Activated CD8-positive, alpha-beta memory T cell treated with anti-CD3 and anti-CD28 coated beads for 48 hours (primary cell): Measurements from ENCODE around the gene UBAC1.
"Not testable (repeated sequence)": the region's sequence is repeated elsewhere in the genome, so short reads cannot be mapped to it uniquely, and the experiment has no call there.

Experiments
- DNase-seq, 3 experiments: peaks; one replicate each; pipeline ENCODE4 v3.0.0-alpha.2; 2020; ENCODE audit warnings: low read depth in 2 of 3, low spot score in 2 of 3

The UBAC1 gene

GRCh38 chr9:135923508-135923907 lies 37.7 kb downstream of the UBAC1 start:
- no peak for DNase-seq

- no peak for DNase-seq
These were observed 39.3 kb downstream of the UBAC1 start for GRCh38 chr9:135921749-135922310.

GRCh38 chr9:135920973-135921585 lies 40.1 kb downstream of the UBAC1 start:
- no peak for DNase-seq

GRCh38 chr9:135920256-135920930 lies 40.8 kb downstream of the UBAC1 start:
- no peak for DNase-seq

GRCh38 chr9:135919318-135919890 lies 41.8 kb downstream of the UBAC1 start:
- no peak for DNase-seq

GRCh38 chr9:135916227-135916626 lies 44.9 kb downstream of the UBAC1 start:
- DNase-seq = not testable (repeated sequence)

- DNase-seq = no peak
These were observed 46.3 kb downstream of the UBAC1 start for GRCh38 chr9:135914921-135915320.

- DNase-seq = not testable (repeated sequence)
These were observed 49.9 kb downstream of the UBAC1 start for GRCh38 chr9:135911233-135911632.

GRCh38 chr9:135910757-135911156 lies 50.4 kb downstream of the UBAC1 start:
- DNase-seq = no peak

GRCh38 chr9:135910216-135910615 lies 51.0 kb downstream of the UBAC1 start:
- DNase-seq = no peak

- no peak for DNase-seq
These were observed 51.8 kb downstream of the UBAC1 start for GRCh38 chr9:135909371-135909770.

GRCh38 chr9:135908754-135909204 lies 52.4 kb downstream of the UBAC1 start:
- DNase-seq = no peak

GRCh38 chr9:135908093-135908753 lies 53.0 kb downstream of the UBAC1 start:
- no peak for DNase-seq

GRCh38 chr9:135907431-135908092 lies 53.6 kb downstream of the UBAC1 start, which contains the start of gene CAMSAP1:
Gene CAMSAP1 (minus strand): TSS chr9:135907546. CDS start chr9:135907159, 387 bp downstream.
- peak; percentile 79 to 92 (median 89) for DNase-seq

- DNase-seq = no peak
These were observed 54.2 kb downstream of the UBAC1 start for GRCh38 chr9:135907006-135907430.

- no peak for DNase-seq
These were observed 54.7 kb downstream of the UBAC1 start for GRCh38 chr9:135906291-135907005.

- DNase-seq = peak in 1 of 3 experiments; percentile 23
These were observed 55.6 kb downstream of the UBAC1 start for GRCh38 chr9:135905380-135906258.

- DNase-seq = no peak
These were observed 57.2 kb downstream of the UBAC1 start for GRCh38 chr9:135903786-135904520.

- no peak for DNase-seq
These were observed 57.9 kb downstream of the UBAC1 start for GRCh38 chr9:135903358-135903656.
